T-helper 1 cell treated with Interleukin-12 subunit alpha and Interleukin-12 subunit beta and Interleukin-4 antibody, amounts not matched to agents 30 μg/mL and 1 μg/mL, for 36 hours (primary cell): ENCODE data around the gene SNRPD3.
"Not testable (repeated sequence)": the region's sequence is repeated elsewhere in the genome, so short reads cannot be mapped to it uniquely, and the experiment has no call there.

ENCODE experiments used
- H3K27ac Mint-ChIP-seq: one replicate; pipeline ENCODE4 v1.8.0; 2021; ENCODE audit warnings: mild to moderate bottlenecking, mixed read lengths
- H3K27me3 Mint-ChIP-seq: one replicate; pipeline ENCODE4 v1.8.0; 2021; ENCODE audit warnings: low read depth, mixed read lengths
- H3K36me3 Mint-ChIP-seq: one replicate; pipeline ENCODE4 v1.8.0; 2021; ENCODE audit warnings: low read depth, mixed read lengths
- H3K4me1 Mint-ChIP-seq: one replicate; pipeline ENCODE4 v1.8.0; 2021; ENCODE audit warnings: low read depth, mixed read lengths
- H3K4me3 Mint-ChIP-seq: one replicate; pipeline ENCODE4 v1.8.0; 2021; ENCODE audit warnings: mild to moderate bottlenecking, moderate library complexity, mixed read lengths
- H3K9me3 Mint-ChIP-seq: one replicate; pipeline ENCODE4 v1.8.0; 2021; ENCODE audit warnings: mixed read lengths

Gene SNRPD3

GRCh38 chr22:24550028-24550901 is 5.5 kb upstream of the SNRPD3 start:
- H3K4me3 Mint-ChIP-seq, result no peak overlapping the region
- peaks cover 16% of the 10 kb centered on the region for H3K36me3 Mint-ChIP-seq
- H3K27ac Mint-ChIP-seq, result no peak overlapping the region
- H3K27me3 Mint-ChIP-seq, result no peaks in the 10 kb centered on the region
- H3K4me1 Mint-ChIP-seq, result peaks cover 22% of the 10 kb centered on the region
- no peaks in the 10 kb centered on the region for H3K9me3 Mint-ChIP-seq

- H3K4me3 Mint-ChIP-seq, result no peak overlapping the region
These were observed 4.8 kb upstream of the SNRPD3 start for GRCh38 chr22:24550902-24551435.

GRCh38 chr22:24552503-24553286 is 3.1 kb upstream of the SNRPD3 start:
- not testable (repeated sequence) for H3K27me3 Mint-ChIP-seq, H3K9me3 Mint-ChIP-seq
- H3K27ac Mint-ChIP-seq, result peak overlapping the region; percentile 51
- peaks cover 39% of the 10 kb centered on the region for H3K4me1 Mint-ChIP-seq
- H3K4me3 Mint-ChIP-seq, result peak overlapping the region; percentile 36
- peaks cover 11% of the 10 kb centered on the region for H3K36me3 Mint-ChIP-seq

More at GRCh38 chr22:24550902-24551435, 4.8 kb upstream of the SNRPD3 start:
- Mint-ChIP-seq H3K9me3 (no peaks in the 10 kb centered on the region), H3K36me3 (peaks cover 18% of the 10 kb centered on the region), H3K27ac (no peak overlapping the region), H3K4me1 (peaks cover 24% of the 10 kb centered on the region), H3K27me3 (no peaks in the 10 kb centered on the region)

GRCh38 chr22:24553597-24554312 is 2.0 kb upstream of the SNRPD3 start:
- Mint-ChIP-seq H3K4me3 (peak overlapping the region; percentile 95), H3K9me3 (no peaks in the 10 kb centered on the region), H3K36me3 (peaks cover 19% of the 10 kb centered on the region), H3K27me3 (no peaks in the 10 kb centered on the region), H3K4me1 (peaks cover 49% of the 10 kb centered on the region), H3K27ac (peak overlapping the region; percentile 87)

GRCh38 chr22:24554313-24555164 is 1.3 kb upstream of the SNRPD3 start, which contains the start of gene GUCD1:
Gene GUCD1, minus strand, starts transcription at chr22:24555138. Its CDS starts 147 bp downstream, at chr22:24554991.
- Mint-ChIP-seq H3K36me3 (peaks cover 20% of the 10 kb centered on the region), H3K4me1 (peaks cover 53% of the 10 kb centered on the region), H3K4me3 (peak within 1 kb of the TSS; percentile 98), H3K27me3 (no peaks in the 10 kb centered on the region), H3K9me3 (no peaks in the 10 kb centered on the region), H3K27ac (peak within 1 kb of the TSS; percentile 97)

GRCh38 chr22:24559471-24559870 is 3.7 kb downstream of the SNRPD3 start:
- Mint-ChIP-seq H3K27ac (no peak overlapping the region), H3K36me3 (peaks cover 34% of the 10 kb centered on the region)

GRCh38 chr22:24563246-24563645 is 7.4 kb downstream of the SNRPD3 start:
- Mint-ChIP-seq H3K27ac (no peak overlapping the region), H3K27me3 (no peaks in the 10 kb centered on the region), H3K4me1 (peaks cover 18% of the 10 kb centered on the region), H3K36me3 (peaks cover 26% of the 10 kb centered on the region), H3K9me3 (no peaks in the 10 kb centered on the region), H3K4me3 (no peak overlapping the region)

More at GRCh38 chr22:24559471-24559870, 3.7 kb downstream of the SNRPD3 start:
- peaks cover 39% of the 10 kb centered on the region for H3K4me1 Mint-ChIP-seq
- no peaks in the 10 kb centered on the region for H3K27me3 Mint-ChIP-seq
- no peak overlapping the region for H3K4me3 Mint-ChIP-seq
- H3K9me3 Mint-ChIP-seq, result no peaks in the 10 kb centered on the region

- Mint-ChIP-seq H3K36me3 (peaks cover 26% of the 10 kb centered on the region), H3K4me1 (peaks cover 9% of the 10 kb centered on the region), H3K27ac (peak overlapping the region; percentile 3), H3K9me3 (no peaks in the 10 kb centered on the region), H3K4me3 (no peak overlapping the region), H3K27me3 (no peaks in the 10 kb centered on the region)
These were observed 8.7 kb downstream of the SNRPD3 start for GRCh38 chr22:24564376-24565058.

- H3K36me3 Mint-ChIP-seq, result peaks cover 30% of the 10 kb centered on the region
- no peak overlapping the region for H3K4me3 Mint-ChIP-seq
- H3K27me3 Mint-ChIP-seq, result no peaks in the 10 kb centered on the region
- H3K27ac Mint-ChIP-seq, result no peak overlapping the region
- peaks cover 9% of the 10 kb centered on the region for H3K4me1 Mint-ChIP-seq
- no peaks in the 10 kb centered on the region for H3K9me3 Mint-ChIP-seq
These were observed 9.3 kb downstream of the SNRPD3 start for GRCh38 chr22:24565077-24565476.

GRCh38 chr22:24566899-24567511 is 11.2 kb downstream of the SNRPD3 start:
- no peak overlapping the region for H3K4me3 Mint-ChIP-seq
- no peak overlapping the region for H3K27ac Mint-ChIP-seq
- H3K36me3 Mint-ChIP-seq, result peaks cover 33% of the 10 kb centered on the region
- H3K9me3 Mint-ChIP-seq, result no peaks in the 10 kb centered on the region
- peaks cover 7% of the 10 kb centered on the region for H3K4me1 Mint-ChIP-seq
- H3K27me3 Mint-ChIP-seq, result no peaks in the 10 kb centered on the region

GRCh38 chr22:24567668-24568067 is 11.9 kb downstream of the SNRPD3 start:
- no peak overlapping the region for H3K27ac Mint-ChIP-seq

GRCh38 chr22:24571266-24571665 is 15.5 kb downstream of the SNRPD3 start:
- no peak overlapping the region for H3K4me3 Mint-ChIP-seq
- peaks cover 42% of the 10 kb centered on the region for H3K36me3 Mint-ChIP-seq
- H3K4me1 Mint-ChIP-seq, result no peaks in the 10 kb centered on the region

More at GRCh38 chr22:24567668-24568067, 11.9 kb downstream of the SNRPD3 start:
- H3K9me3 Mint-ChIP-seq, result no peaks in the 10 kb centered on the region
- H3K36me3 Mint-ChIP-seq, result peaks cover 39% of the 10 kb centered on the region
- H3K27me3 Mint-ChIP-seq, result no peaks in the 10 kb centered on the region
- H3K4me1 Mint-ChIP-seq, result peaks cover 6% of the 10 kb centered on the region
- no peak overlapping the region for H3K4me3 Mint-ChIP-seq

More at GRCh38 chr22:24571266-24571665, 15.5 kb downstream of the SNRPD3 start:
- no peak overlapping the region for H3K27ac Mint-ChIP-seq
- H3K27me3 Mint-ChIP-seq, result no peaks in the 10 kb centered on the region
- no peaks in the 10 kb centered on the region for H3K9me3 Mint-ChIP-seq
